OCI-LY3 (cell line): Measurements from ENCODE around the gene RBM12.

ENCODE experiments used
- H2AFZ ChIP-seq: fragments of 200-600, 300-600 bp; shearing (Covaris generic); 2 replicates; pipeline ENCODE4 v1.6.0; 2014; ENCODE audit warnings: antibody characterized with exemption, low read depth, low read length
- H3K27ac ChIP-seq: fragments of 200-600, 300-600 bp; sonication (generic); 2 replicates; pipeline ENCODE4 v1.5.1; 2014; ENCODE audit warnings: mild to moderate bottlenecking, low read length, moderate library complexity, mixed read lengths
- H3K27me3 ChIP-seq: fragments of 200-600, 300-600 bp; sonication (generic); 2 replicates; pipeline ENCODE4 v1.6.1; 2014; ENCODE audit warnings: low read depth, low read length, mixed read lengths
- H3K36me3 ChIP-seq: fragments of 200-600, 300-600 bp; sonication (generic); replicated peaks from 2 replicates; pipeline ENCODE3; 2014; ENCODE audit warnings: low read depth, low read length, mixed read lengths
- H3K4me1 ChIP-seq: fragments of 300-600, 200-600 bp; sonication (generic); 2 replicates; pipeline ENCODE4 v1.6.1; 2014; ENCODE audit warnings: low read length, mixed read lengths
- H3K4me2 ChIP-seq: fragments of 200-600, 300-600 bp; sonication (generic); 2 replicates; pipeline ENCODE4 v1.6.1; 2014; ENCODE audit warnings: low read length, mixed read lengths
- H3K4me3 ChIP-seq: fragments of 300-600, 200-600 bp; sonication (generic); 2 replicates; pipeline ENCODE4 v1.5.1; 2014; ENCODE audit warnings: antibody characterized with exemption, mild to moderate bottlenecking, low read length, moderate library complexity
- H3K79me2 ChIP-seq: fragments of 300-600, 200-600 bp; shearing (Covaris generic); 2 replicates; pipeline ENCODE4 v1.6.1; 2014; ENCODE audit warnings: mild to moderate bottlenecking, low read length, mixed read lengths
- H3K9ac ChIP-seq: fragments of 300-600, 200-600 bp; shearing (Covaris generic); 2 replicates; pipeline ENCODE4 v1.6.0; 2014; ENCODE audit warnings: mild to moderate bottlenecking, low read length, moderate library complexity
- H3K9me3 ChIP-seq: fragments of 200-600, 300-600 bp; shearing (Covaris generic); 2 replicates; pipeline ENCODE4 v1.6.1; 2014; ENCODE audit warnings: low read length, mixed read lengths; ENCODE audit not compliant: insufficient read depth
- H4K20me1 ChIP-seq: fragments of 200-600, 300-600 bp; sonication (generic); 2 replicates; pipeline ENCODE4 v1.6.1; 2016; ENCODE audit warnings: low read length, mixed read lengths; ENCODE audit not compliant: insufficient read depth
- EZH2phosphoT487 ChIP-seq: fragments of 200-600 bp; shearing (Covaris generic); IDR thresholded peaks from 2 replicates; pipeline ENCODE4 v1.6.1; 2018; ENCODE audit warnings: antibody characterized with exemption, mixed run types, low read depth
- TF ChIP-seq, protein P1 (sequence below): fragments of 200-600, 300-600 bp; sonication (generic); IDR thresholded peaks from 2 replicates; pipeline ENCODE4 v1.5.1; 2014; ENCODE audit warnings: antibody characterized with exemption, low read length, low read depth

Gene RBM12

DNA sequence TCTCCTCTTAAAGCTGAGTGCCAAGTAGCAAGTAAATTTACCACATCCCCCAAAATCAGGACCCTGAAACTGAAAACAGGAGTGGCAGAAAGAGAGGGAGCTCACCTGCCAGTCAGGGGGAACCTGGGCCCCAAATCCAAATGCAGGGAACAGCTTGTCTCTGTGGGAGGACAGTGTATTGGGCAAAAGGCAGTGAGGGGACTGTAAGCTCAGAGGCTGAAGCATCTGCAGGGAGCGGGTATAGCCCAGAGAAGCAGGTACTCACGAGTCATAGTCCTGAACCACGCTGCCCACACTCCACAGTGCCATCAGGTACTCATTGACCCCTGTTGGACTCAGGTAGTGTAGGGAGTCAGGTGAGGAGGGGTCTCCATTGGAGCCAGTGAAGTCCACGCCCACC, 34.1 kb downstream of the RBM12 start:
- H3K4me3 ChIP-seq: no peak overlapping the region
- no peaks in the 10 kb centered on the region for H3K9me3 ChIP-seq
- peaks cover 19% of the 10 kb centered on the region for H4K20me1 ChIP-seq
- TF ChIP-seq, protein P1, sequence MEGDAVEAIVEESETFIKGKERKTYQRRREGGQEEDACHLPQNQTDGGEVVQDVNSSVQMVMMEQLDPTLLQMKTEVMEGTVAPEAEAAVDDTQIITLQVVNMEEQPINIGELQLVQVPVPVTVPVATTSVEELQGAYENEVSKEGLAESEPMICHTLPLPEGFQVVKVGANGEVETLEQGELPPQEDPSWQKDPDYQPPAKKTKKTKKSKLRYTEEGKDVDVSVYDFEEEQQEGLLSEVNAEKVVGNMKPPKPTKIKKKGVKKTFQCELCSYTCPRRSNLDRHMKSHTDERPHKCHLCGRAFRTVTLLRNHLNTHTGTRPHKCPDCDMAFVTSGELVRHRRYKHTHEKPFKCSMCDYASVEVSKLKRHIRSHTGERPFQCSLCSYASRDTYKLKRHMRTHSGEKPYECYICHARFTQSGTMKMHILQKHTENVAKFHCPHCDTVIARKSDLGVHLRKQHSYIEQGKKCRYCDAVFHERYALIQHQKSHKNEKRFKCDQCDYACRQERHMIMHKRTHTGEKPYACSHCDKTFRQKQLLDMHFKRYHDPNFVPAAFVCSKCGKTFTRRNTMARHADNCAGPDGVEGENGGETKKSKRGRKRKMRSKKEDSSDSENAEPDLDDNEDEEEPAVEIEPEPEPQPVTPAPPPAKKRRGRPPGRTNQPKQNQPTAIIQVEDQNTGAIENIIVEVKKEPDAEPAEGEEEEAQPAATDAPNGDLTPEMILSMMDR: no peak
- TF ChIP-seq EZH2phosphoT487: no peak
- no peak overlapping the region for H3K9ac ChIP-seq
- no peaks in the 10 kb centered on the region for H3K27me3 ChIP-seq
- H3K4me1 ChIP-seq: no peaks in the 10 kb centered on the region
- no peak overlapping the region for H2AFZ ChIP-seq
- H3K36me3 ChIP-seq: peaks cover 56% of the 10 kb centered on the region
- H3K4me2 ChIP-seq: no peak overlapping the region
- peaks cover 22% of the 10 kb centered on the region for H3K79me2 ChIP-seq
- no peak overlapping the region for H3K27ac ChIP-seq

DNA sequence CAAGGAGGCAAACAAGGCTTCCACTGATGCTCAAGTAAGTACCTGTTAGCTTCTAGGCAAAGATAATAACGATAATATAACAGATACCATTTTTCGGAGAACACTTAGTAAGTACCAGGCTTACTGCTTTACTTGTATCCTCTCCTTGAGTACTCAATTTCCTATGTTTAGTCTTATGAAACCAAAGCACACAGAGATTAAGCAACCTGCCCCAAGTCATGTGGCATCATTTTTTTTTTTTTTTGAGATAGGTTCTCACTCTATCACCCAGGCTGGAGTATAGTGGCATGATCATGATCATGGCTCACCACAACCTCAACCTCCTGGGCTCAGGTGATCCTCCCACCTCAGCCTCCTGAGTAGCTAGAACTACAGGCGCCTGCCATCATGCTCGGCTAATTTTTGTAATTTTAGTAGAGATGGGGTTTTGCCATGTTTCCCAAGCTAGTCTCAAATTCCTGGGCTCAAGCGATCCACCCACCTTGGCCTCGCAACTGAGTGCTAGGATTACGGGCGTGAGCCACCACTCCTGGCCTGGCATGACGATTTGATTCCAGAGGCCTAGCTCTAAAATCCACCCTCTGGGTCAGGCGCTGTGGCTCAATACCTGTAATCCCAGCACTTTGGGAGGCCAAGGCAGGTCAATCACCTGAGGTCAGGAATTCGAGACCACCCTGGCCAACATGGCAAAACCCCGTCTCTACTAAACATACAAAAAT, 35.1 kb downstream of the RBM12 start:
- Histone ChIP-seq H3K4me2 (no peak overlapping the region), H3K9me3 (no peaks in the 10 kb centered on the region), H3K27me3 (no peaks in the 10 kb centered on the region), H2AFZ (no peak overlapping the region), H3K36me3 (peaks cover 59% of the 10 kb centered on the region), H4K20me1 (peaks cover 16% of the 10 kb centered on the region), H3K4me3 (no peak overlapping the region), H3K79me2 (peaks cover 15% of the 10 kb centered on the region), H3K4me1 (no peaks in the 10 kb centered on the region), H3K9ac (no peak overlapping the region), H3K27ac (no peak overlapping the region)
- no peak for TF ChIP-seq EZH2phosphoT487
- TF ChIP-seq, protein P1: no peak

DNA sequence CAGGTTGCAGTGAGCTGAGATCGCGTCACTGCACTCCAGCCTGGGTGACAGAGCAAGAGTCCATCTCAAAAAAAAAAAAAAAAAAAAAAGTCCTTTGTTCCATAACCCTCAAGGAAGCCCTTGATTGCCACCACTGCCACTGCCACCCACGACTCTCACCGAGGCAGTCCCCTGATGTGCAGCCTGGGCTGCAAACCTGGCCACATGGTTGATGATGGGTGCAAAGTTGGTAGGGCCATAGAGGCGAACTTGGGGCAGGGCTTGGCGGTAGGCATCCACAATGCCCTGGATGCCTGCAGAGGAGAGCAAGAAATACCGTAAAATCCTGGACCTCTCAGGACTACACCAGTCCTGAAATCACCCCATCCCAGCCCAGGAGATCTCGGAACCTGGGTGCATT, 37.6 kb downstream of the RBM12 start:
- H3K4me3 ChIP-seq: no peak overlapping the region
- H3K4me1 ChIP-seq: no peaks in the 10 kb centered on the region
- H3K9ac ChIP-seq: no peak overlapping the region

DNA sequence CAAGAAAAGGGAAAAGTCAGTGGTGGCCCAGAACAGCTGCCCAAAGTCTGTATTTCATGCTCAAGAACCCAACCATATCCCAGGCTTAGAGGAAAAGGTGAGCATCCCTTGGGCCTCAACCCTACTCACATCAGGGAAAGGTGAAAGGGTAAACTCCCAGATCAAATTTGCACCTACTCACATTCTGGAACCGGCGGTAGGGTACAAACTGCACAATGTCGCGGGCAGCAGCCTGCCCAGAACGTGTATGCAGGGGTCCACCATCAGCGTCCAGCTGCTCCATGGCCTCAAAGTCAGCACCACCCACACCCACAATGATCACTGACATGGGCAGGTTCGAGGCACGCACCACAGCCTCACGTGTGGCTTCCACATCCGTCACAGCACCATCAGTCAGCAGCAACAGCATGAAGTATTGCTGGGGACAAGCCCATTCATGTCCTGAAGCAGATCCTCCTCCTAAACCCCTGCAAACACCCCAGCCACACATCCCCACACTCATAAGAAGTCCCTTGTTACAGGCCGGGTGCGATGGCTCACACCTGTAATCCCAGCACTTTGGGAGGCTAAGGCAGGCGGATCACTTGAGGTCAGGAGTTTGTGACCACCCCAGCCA, 38.2 kb downstream of the RBM12 start:
- Histone ChIP-seq H2AFZ (no peak overlapping the region), H4K20me1 (no peaks in the 10 kb centered on the region; the same call in 1 of the 2 replicates), H3K4me2 (no peak overlapping the region), H3K9me3 (no peaks in the 10 kb centered on the region), H3K79me2 (no peaks in the 10 kb centered on the region), H3K4me1 (no peaks in the 10 kb centered on the region), H3K27me3 (no peaks in the 10 kb centered on the region), H3K9ac (no peak overlapping the region), H3K36me3 (peaks cover 52% of the 10 kb centered on the region), H3K4me3 (no peak overlapping the region), H3K27ac (no peak overlapping the region)
- TF ChIP-seq EZH2phosphoT487: no peak
- TF ChIP-seq, protein P1: no peak

More for the DNA sequence above, 37.6 kb downstream of the RBM12 start:
- Histone ChIP-seq H3K4me2 (no peak overlapping the region), H4K20me1 (peaks cover 3% of the 10 kb centered on the region; the same call in 1 of the 2 replicates), H3K27me3 (no peaks in the 10 kb centered on the region), H3K79me2 (no peaks in the 10 kb centered on the region), H3K36me3 (peaks cover 55% of the 10 kb centered on the region), H2AFZ (no peak overlapping the region), H3K27ac (no peak overlapping the region), H3K9me3 (no peaks in the 10 kb centered on the region)
- no peak for TF ChIP-seq EZH2phosphoT487
- TF ChIP-seq, protein P1: no peak
